HepG2 (cell line): ENCODE results near the gene HELB. TPM values are rescaled to one million over a fixed set of nuclear protein-coding genes. Genes with fewer than 3 reads are reported as not detected.

Experiments
- ATAC-seq: fragments of 200-7000 bp; cut with Tn5 transposase; 3 replicates; pipeline ENCODE4 v1.9.1; 2020; ENCODE audit warnings: mild to moderate bottlenecking, moderate library complexity
- BruUV-seq: library from RNA; stranded (reverse); fragments of 400-500 nt; replicated peaks from 2 replicates; lab custom pipeline; 2021; lab: Mats Ljungman, UMichigan
- CTCF ChIA-PET: fragments of 300-600 bp; formaldehyde crosslinking; extraction: SDS; loops from one replicate; lab custom pipeline; 2021; ENCODE audit warnings: low total read pairs, inconsistent platforms, low intra/inter-chr PET ratio; lab: Yijun Ruan, JAX
- POLR2A ChIA-PET: fragments of 350-600 bp; sonication (Branson Sonifier 250); formaldehyde crosslinking; loops from one replicate; lab custom pipeline; 2020; ENCODE audit warnings: antibody characterized with exemption, inconsistent platforms; lab: Yijun Ruan, JAX
- DNase-seq: peaks from one replicate; pipeline ENCODE4 v3.0.0-alpha.2; 2015; ENCODE audit warnings: low spot score
- FAIRE-seq: peaks from 3 replicates; lab custom pipeline; 2011; peaks lifted over from hg19 to GRCh38; lab: Jason Lieb, UNC
- H2AFZ ChIP-seq: one replicate; pipeline ENCODE4 v1.6.1; 2011; ENCODE audit warnings: low read length, inconsistent platforms
- H3K27ac ChIP-seq: fragments of 300-600 bp; 3 replicates; pipeline ENCODE4 v1.8.0; 2011; ENCODE audit warnings: mixed run types, mild to moderate bottlenecking, mixed read lengths, low read length, inconsistent platforms; ENCODE audit not compliant: insufficient read depth; ENCODE audit errors: extremely low read length
- H3K27me3 ChIP-seq, 2 experiments: fragments of 200-600 bp in 1 of 2; 2 replicates in 1 of 2; 3 replicates in 1 of 2; pipeline versions ENCODE4 v1.6.0 to v1.8.0; 2011; ENCODE audit warnings: low read length in 2 of 2, mild to moderate bottlenecking in 2 of 2, moderate library complexity in 2 of 2, inconsistent platforms in 1 of 2; ENCODE audit not compliant: insufficient read depth in 2 of 2, control insufficient read depth in 1 of 2
- H3K36me3 ChIP-seq, 2 experiments: fragments of 200-600 bp in 1 of 2; replicated peaks in 1 of 2; 2 replicates in 1 of 2; 3 replicates in 1 of 2; pipeline versions ENCODE4 v1.5.1 to v1.8.0; 2011; ENCODE audit warnings: low read length in 2 of 2, inconsistent platforms in 1 of 2; ENCODE audit not compliant: insufficient read depth in 2 of 2, control insufficient read depth in 1 of 2
- H3K4me1 ChIP-seq: 2 replicates; pipeline ENCODE4 v1.5.1; 2012; ENCODE audit warnings: low read length, inconsistent platforms; ENCODE audit not compliant: insufficient read depth
- H3K4me2 ChIP-seq: 2 replicates; pipeline ENCODE4 v1.6.0; 2011; ENCODE audit warnings: low read depth, low read length, inconsistent platforms
- H3K4me3 ChIP-seq, 3 experiments: fragments of 200-600 bp in 1 of 3; sonication (generic), shearing (Covaris generic) in 1 of 3; replicated peaks in 1 of 3; 2 replicates each; pipeline ENCODE4 v1.5.1; 2011 to 2016; ENCODE audit warnings: low read length in 3 of 3, inconsistent platforms in 2 of 3, low read depth in 2 of 3, mild to moderate bottlenecking in 2 of 3, control low read depth in 1 of 3, mixed read lengths in 1 of 3; ENCODE audit not compliant: insufficient read depth in 1 of 3
- H3K79me2 ChIP-seq: one replicate; pipeline ENCODE4 v1.6.1; 2011; ENCODE audit warnings: low read length, inconsistent platforms; ENCODE audit not compliant: insufficient read depth
- H3K9ac ChIP-seq: 2 replicates; pipeline ENCODE4 v1.6.0; 2011; ENCODE audit warnings: mild to moderate bottlenecking, low read depth, low read length, inconsistent platforms; ENCODE audit not compliant: insufficient read depth
- H3K9me3 ChIP-seq: 2 replicates; pipeline ENCODE4 v1.5.1; 2012; ENCODE audit warnings: mild to moderate bottlenecking, low read length
- H4K20me1 ChIP-seq: 2 replicates; pipeline ENCODE4 v1.6.0; 2011; ENCODE audit warnings: inconsistent platforms, mild to moderate bottlenecking, low read length, moderate library complexity; ENCODE audit not compliant: insufficient read depth
- CSRNP1 ChIP-seq: sonication (generic); formaldehyde crosslinking; IDR thresholded peaks from 2 replicates; pipeline ENCODE4 v1.8.1; 2023; ENCODE audit warnings: mild to moderate bottlenecking, missing genetic modification reagents
- HHEX ChIP-seq: IDR thresholded peaks from 2 replicates; pipeline ENCODE4 v1.6.1; 2016; ENCODE audit warnings: control low read depth
- JARID2 ChIP-seq: sonication (generic); formaldehyde crosslinking; IDR thresholded peaks from 2 replicates; pipeline ENCODE4 v1.8.1; 2023; ENCODE audit warnings: missing genetic modification reagents, inconsistent platforms; ENCODE audit not compliant: insufficient replicate concordance
- MIER2 ChIP-seq: IDR thresholded peaks from 2 replicates; pipeline ENCODE4 v1.6.1; 2016; ENCODE audit warnings: missing biosample characterization, missing genetic modification reagents
- MIER3 ChIP-seq: IDR thresholded peaks from 2 replicates; pipeline ENCODE4 v1.6.1; 2016; ENCODE audit warnings: missing compliant biosample characterization, borderline replicate concordance
- SKIL ChIP-seq: sonication (generic); formaldehyde crosslinking; IDR thresholded peaks from 2 replicates; pipeline ENCODE4 v1.8.0; 2022; ENCODE audit warnings: missing genetic modification reagents, mild to moderate bottlenecking, moderate library complexity, borderline replicate concordance
- YEATS2 ChIP-seq: sonication (generic); formaldehyde crosslinking; IDR thresholded peaks from 2 replicates; pipeline ENCODE4 v1.4.0; 2020; ENCODE audit warnings: missing genetic modification reagents, borderline replicate concordance
- ZBTB37 ChIP-seq: sonication (generic); formaldehyde crosslinking; IDR thresholded peaks from 2 replicates; pipeline ENCODE4 v1.4.0; 2020; ENCODE audit warnings: mild to moderate bottlenecking, missing genetic modification reagents
- ZNF143 ChIP-seq: sonication (generic); formaldehyde crosslinking; IDR thresholded peaks from 2 replicates; pipeline ENCODE4 v1.4.0; 2020; ENCODE audit warnings: missing genetic modification reagents
- ZNF740 ChIP-seq: sonication (generic); formaldehyde crosslinking; IDR thresholded peaks from 2 replicates; pipeline ENCODE4 v1.4.0; 2020; ENCODE audit warnings: missing genetic modification reagents
- WGBS: methylation state at CpG from one replicate; pipeline ENCODE4 v1.1.6; 2017; ENCODE audit warnings: low lambda C conversion rate; 5-methylcytosine and 5-hydroxymethylcytosine counted together
- in situ Hi-C: cut with HindIII; loops from 2 replicates; pipeline ENCODE4 v1.10.0; 2017; ENCODE audit warnings: low pct_unique_long_range_greater_than_20kb; ENCODE audit not compliant: extremely low pct_ligation_motif_present
- intact Hi-C: fragments of 100-400 bp; cut with micrococcal nuclease; formaldehyde crosslinking; loops from one replicate; pipeline ENCODE4 v1.10.0; 2022; ENCODE audit not compliant: unreplicated experiment
- polyA plus RNA-seq, 8 experiments: library from polyadenylated mRNA; depleted of rRNA in 3 of 8; stranded (reverse) in 7 of 8; unstranded in 1 of 8; fragments of >200 nt; fragmentation: Illumina TruSeq in 4 of 8; extraction: Trizol in 4 of 8; gene quantifications; 2 replicates each; pipeline versions ENCODE4 v1.2.1 to v1.2.3, GENCODE V29; 2011 to 2016; ENCODE audit warnings: low read depth in 4 of 8, missing spikeins in 1 of 8, mixed read lengths in 1 of 8; ENCODE audit not compliant: insufficient read depth in 1 of 8
- total RNA-seq, 5 experiments: library from RNA; depleted of rRNA; stranded (reverse); fragments of >200 nt; fragmentation: Illumina TruSeq; extraction: Trizol; gene quantifications; 2 replicates each; pipeline ENCODE4 v1.2.3, GENCODE V29; 2016; ENCODE audit warnings: low read depth in 1 of 5

HELB gene
- total and polyA plus RNA-seq, 2 of the 13 experiments (the other 11 are each of a cell fraction or from before 2014, with no cell fraction given) = 1.7 to 3.7 TPM

- TF ChIP-seq CSRNP1 (CRISPR knock-in tag) (no peak), SKIL (no peak)
- TF ChIP-seq, all 625 proteins: peak for 0
Measured at GRCh38 chr12:66337381-66338010, 35.2 kb downstream of the HELB start (continued).

- no peak overlapping the region for H3K4me2 ChIP-seq
- in situ Hi-C loops = no loop called here
- WGBS = 77% methylated on average over 2 of the region's 2 CpGs
- H2AFZ ChIP-seq = no peak overlapping the region
- H3K9me3 ChIP-seq = peaks cover 12% of the 10 kb centered on the region
- H3K27me3 ChIP-seq = no peaks in the 10 kb centered on the region
- H3K4me1 ChIP-seq = no peaks in the 10 kb centered on the region
- no peak for ATAC-seq
- CTCF ChIA-PET = no interaction called here
- no peaks in the 10 kb centered on the region for H4K20me1 ChIP-seq
- no peak overlapping the region for H3K4me3 ChIP-seq
- BruUV-seq = no TSS peak
- H3K36me3 ChIP-seq = peaks cover 0 to 2% of the 10 kb centered on the region in 2 experiments; a peak in 1 of 5 replicates
- FAIRE-seq = no peak
- H3K9ac ChIP-seq = no peak overlapping the region
- POLR2A ChIA-PET = no interaction called here
- no peak overlapping the region for H3K27ac ChIP-seq
- DNase-seq = no peak
- intact Hi-C loops = no loop called here
- TF ChIP-seq ZBTB37 = no peak
- TF ChIP-seq MIER3 (CRISPR knock-in tag) = no peak
- TF ChIP-seq MIER2 (CRISPR knock-in tag) = no peak
- no peak for TF ChIP-seq JARID2 (CRISPR knock-in tag)
- TF ChIP-seq ZNF143 = no peak
- no peak for TF ChIP-seq ZNF740 (CRISPR knock-in tag)
- TF ChIP-seq HHEX (CRISPR knock-in tag) = no peak
- TF ChIP-seq YEATS2 (CRISPR knock-in tag) = no peak
- H3K79me2 ChIP-seq = no peaks in the 10 kb centered on the region
Measured at GRCh38 chr12:66340131-66340530, 37.8 kb downstream of the HELB start.
